ENCODE data around the gene SND1.
A peak's percentile ranks its signal among the peaks of the same experiment; 100 is the strongest.

The SND1 gene

DNA sequence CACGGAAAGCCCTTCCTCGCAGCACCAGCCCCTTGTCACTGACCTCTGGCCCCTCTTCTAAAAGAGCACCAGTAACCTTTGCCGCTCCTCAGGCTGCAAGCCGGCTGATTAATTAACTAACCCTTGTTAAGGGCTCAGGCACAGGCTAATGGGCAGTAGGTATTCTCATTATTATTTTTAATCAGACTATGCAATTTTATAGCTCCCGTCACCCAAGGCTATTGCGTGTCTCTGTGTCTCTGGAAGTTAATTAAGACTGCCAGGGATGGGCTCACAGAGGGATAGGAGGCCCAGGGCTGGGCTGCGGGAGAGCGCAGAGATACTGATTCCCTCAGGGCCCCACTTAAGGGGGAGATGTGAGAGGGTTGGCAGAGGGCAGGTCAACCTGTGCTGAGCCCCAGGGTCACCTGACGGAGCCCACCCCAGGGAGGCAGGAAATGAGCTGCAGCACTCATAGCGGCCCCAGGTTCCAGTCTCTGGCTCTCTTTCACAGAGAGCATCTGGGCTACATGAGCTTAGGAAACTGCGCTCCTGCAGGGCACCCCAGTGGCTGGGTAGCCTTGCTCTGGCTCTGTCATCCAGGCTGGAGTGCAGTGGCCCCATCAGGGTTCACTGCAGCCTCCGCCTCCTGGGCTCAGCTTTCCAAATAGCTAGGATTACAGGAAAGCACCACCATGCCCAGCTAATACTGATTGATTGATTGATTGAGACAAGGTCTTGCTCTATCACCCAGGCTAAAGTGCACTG lies 471.5 kb downstream of the SND1 start:
- DNase-seq (ENCODE audit: low read depth in 2 of 2, low spot score in 1 of 2), result no peak

DNA sequence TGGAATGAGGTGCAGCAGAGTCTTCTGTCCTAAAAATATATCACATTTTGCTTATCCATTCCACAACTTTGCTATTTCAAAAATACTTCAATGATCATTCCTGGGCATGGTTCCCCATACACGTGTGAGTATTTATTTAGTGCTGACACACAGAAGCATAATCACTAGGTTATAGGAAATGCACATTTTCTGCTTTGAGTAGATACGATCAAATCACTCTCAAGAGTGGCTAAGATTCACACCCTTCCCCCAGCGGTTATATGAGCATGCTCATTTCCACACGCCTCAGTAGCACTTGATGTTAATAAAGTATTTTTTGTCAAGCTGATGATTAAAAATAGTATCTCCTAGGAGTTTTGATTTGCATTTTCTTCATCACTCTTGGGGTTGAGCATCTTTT lies 472.8 kb downstream of the SND1 start:
- DNase-seq (ENCODE audit: low read depth in 2 of 2, low spot score in 1 of 2), result no peak

DNA sequence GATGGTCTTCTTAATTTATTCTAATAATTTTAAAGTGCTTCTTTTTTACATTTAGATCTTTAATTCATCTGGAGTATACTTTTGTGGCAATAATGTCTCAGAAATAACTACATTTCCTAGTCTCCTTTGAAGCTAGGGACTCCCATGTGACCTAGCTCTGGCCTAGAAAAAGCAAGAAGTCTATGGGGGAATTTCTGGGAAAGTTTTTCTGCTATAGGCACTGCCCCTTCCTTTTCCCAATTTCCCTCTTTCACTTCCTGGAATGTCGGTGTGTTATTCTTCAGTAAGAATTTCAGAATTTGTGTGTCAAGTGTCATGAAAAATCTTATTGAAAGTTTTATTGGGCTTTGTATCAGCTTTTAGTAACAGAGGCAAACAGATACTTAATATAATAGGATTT lies 473.8 kb downstream of the SND1 start:
- no peak for DNase-seq (ENCODE audit: low read depth in 2 of 2, low spot score in 1 of 2)

DNA sequence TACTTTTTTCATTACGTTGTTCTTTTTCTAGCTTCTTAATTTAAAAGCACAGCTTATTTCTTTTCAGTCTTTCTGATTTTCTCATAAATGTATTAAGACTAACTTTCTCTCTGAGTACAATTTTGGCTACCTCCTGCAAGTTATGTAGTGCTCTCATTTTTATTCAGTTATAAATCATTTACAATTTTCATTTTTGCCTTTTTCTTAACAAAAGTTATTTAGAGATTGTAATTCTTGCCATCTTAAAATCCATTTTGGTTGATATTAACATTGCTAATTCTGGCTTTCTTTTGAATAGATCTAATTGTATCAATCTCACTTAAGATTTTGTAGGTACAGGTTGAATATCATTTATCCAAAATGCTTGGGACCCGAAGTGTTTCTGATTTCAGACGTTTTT lies 476.4 kb downstream of the SND1 start:
- DNase-seq (ENCODE audit: low read depth in 2 of 2, low spot score in 1 of 2), result no peak

DNA sequence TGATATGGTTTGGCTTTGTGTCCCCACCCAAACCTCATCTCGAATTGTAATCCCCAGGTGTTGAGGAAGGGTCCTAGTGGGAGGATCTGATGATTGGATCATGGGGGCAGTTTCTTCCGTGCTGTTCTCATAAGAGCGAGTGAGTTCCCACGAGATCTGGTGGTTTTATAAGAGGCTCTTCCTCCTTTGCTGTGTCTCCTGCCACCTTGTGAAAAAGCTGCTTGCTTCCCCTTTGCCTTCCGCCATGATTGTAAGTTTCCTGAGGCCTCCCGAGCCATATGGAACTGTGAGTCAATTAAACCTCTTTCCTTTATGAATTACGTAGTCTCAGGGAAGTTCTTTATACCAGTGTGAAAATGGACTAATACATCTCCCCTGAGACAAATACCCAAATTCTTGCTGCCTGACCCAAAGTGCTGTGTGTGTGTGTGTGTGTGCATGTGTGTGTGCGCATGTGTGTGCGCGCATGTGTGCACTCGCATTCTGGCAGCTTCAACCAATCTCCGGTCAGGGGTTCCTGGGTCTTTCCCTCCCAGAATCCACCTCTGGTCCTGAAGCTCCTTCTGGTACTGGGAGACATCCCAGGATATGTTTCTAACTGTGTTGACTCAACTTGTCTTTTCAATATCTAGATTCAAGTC lies 477.4 kb downstream of the SND1 start:
- no peak for DNase-seq (ENCODE audit: low read depth in 2 of 2, low spot score in 1 of 2)

DNA sequence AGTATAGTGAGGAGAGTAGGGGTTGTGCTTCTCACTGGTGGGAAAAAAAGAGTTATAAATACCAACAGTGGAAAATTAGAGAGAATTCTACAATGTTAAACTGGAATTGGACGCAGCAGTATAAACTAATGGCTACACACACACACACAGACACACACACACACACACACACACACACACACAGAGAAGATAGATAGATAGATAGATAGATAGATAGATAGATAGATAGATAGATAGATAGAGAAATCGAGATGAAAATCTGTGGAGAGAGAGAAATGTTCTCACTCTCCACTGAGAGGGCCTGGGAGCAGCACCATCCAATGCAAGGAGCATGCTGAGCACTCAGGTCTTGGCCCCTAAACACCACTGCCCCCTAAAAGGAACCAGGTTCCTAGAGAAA lies 479.1 kb downstream of the SND1 start:
- no peak for DNase-seq (ENCODE audit: low read depth in 2 of 2, low spot score in 1 of 2)

DNA sequence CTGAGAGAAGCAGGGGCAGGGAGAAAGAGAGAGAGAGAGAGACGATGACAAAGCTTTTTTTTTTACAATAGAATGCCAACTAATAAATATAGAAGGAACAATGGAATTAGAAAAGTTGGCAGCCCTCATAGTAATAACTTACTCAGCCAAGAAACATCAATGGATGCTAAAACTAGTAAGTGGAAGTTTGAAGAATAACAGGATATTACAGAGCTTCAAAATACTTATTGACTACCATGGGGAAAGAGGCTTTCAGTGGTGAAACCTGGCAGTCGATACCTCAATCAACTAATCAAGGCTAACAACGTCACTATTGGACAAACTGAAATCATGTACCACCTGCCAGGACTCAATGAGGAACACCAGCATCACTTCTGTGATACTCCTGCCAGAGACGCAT lies 479.7 kb downstream of the SND1 start:
- no peak for DNase-seq (ENCODE audit: low read depth in 2 of 2, low spot score in 1 of 2)

DNA sequence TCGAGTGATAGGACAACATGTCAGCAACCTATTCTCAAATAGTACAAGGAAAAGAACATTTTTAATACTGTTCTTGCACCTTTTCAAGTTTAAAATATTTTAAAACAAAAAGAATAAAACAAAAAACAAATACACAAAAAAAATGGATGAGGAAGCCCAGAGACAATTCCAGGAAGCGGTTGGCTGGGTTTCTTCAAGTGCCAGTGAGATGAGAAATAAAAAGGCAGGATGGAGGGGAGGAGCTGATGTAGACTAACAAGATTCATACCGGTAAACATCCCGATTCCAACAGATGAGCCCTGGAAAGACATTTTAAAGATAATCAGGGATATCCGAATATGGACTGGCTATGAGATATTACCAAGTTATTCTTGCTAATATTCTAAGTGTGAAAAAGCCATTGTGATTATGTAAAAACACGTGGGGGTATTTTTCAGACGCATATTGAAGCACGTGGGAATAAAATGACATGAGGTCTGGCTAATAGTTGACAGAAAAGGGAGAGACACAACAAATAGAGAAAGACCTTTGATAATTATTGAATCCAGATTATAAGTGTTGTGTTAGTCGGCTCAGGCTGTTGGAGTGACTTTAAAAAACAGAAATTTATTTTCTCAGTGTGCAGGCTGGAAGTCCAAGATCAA lies 480.6 kb downstream of the SND1 start:
- no peak for DNase-seq (ENCODE audit: low read depth in 2 of 2, low spot score in 1 of 2)

DNA sequence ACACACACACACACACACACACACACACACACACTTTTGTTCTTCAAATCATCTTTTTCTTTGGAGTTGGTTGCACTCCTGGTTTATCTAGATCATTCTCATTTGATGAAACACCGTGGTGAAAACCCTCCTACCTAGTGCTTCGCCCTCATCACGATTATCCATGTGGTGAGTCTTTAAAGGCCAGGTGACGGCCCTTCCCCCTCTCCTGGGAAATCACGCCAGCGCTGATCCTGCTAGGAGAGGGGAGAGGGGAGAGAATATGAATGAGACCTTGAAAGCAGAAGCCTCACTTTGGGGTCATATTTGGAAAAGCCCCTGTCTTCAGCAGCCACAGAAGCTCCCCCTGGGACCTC lies 483.1 kb downstream of the SND1 start:
- DNase-seq (ENCODE audit: low read depth in 2 of 2, low spot score in 1 of 2), result no peak

DNA sequence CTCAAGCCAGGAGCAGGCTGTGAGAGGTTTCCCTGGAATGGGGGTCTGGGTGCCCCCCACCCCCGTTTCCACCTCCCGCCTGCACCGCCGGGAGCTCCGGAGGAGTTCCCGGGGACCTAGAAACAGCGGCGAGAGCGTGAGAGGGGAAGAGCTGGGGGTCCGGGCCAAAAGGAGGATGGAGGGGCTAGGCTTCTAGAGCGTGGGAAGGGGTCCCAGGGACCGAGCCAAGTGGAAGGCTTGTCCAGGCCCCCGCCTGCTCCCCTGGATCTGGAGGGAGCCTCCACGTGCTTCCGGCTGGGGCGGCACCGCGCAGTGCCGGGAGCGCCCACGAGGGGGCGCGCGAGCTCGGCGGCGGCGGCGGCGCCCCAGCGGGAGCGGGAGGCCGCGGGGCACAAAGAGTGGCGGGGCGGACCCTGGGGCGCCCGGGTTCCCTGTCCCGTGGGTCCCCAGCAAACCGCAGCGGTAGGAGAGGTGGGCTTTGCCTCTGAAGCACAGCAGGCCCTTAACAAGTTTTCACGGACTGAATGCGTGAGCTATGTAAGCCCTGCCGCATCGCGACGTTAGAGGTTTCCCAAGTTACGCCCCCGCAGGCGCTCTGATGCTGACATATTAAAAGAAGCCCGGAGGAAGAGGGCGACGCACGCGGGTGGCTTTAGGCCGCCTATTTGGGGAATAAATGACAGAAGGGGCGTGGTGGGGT lies 483.7 kb downstream of the SND1 start:
- DNase-seq (ENCODE audit: low read depth in 2 of 2, low spot score in 1 of 2), result peak; percentile 32 to 43

DNA sequence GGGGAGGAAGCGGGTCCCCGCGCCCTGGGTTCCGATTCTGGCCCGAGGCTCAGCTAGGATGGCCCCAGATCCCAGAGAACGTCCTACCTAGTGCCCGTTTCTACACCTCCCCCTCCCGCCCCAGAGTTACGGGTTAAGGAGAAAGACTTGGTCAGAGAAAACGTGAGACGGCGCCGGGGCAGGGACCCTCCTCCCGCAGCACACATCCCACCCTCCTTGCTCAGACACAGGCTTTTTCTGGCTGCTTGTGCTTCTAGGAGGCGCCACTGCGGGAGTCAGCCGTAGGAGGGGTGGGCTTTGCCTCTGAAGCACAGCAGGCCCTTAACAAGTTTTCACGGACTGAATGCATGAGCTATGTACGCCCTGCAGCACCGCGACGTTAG lies 484.2 kb downstream of the SND1 start:
- no peak for DNase-seq (ENCODE audit: low read depth in 2 of 2, low spot score in 1 of 2)

DNA sequence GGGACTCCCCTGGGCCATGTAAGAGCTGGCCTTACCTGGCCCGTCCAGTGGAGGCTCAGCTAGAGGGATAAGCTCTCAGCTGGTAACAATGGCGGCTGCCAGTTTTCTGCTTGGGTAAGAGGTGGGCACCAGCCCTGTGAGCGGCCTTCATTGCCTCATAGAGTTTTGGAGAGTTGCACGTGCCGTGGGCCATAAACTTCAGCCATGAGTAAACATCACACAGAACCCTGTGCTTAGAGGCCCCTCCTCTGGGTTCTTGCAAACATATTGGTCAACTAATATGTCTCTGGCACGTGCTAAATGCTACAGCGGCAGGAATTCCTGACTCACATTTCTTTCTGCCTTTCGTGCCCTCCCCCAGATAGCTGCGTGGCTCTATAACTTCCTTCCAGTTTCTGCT lies 485.2 kb downstream of the SND1 start:
- no peak for DNase-seq (ENCODE audit: low read depth in 2 of 2, low spot score in 1 of 2)

DNA sequence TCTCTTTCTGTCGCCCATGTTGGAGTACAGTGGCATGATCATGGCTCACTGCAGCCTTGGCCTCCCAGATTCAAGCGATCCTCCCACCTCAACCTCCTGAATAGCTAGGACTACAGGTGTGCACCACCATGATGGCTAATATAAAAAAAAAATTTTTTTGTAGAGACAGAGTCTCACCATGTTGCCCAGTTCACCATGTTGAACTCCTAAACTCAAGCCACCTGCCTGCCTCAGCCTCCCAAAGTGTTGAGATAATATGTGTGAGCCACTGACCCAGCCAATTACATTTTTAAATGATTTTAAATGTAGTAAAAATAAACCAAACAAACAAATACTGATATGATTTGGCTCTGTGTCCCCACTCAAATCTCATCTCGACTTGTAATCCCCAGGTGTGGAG lies 487.4 kb downstream of the SND1 start:
- DNase-seq (ENCODE audit: low read depth in 2 of 2, low spot score in 1 of 2), result no peak

DNA sequence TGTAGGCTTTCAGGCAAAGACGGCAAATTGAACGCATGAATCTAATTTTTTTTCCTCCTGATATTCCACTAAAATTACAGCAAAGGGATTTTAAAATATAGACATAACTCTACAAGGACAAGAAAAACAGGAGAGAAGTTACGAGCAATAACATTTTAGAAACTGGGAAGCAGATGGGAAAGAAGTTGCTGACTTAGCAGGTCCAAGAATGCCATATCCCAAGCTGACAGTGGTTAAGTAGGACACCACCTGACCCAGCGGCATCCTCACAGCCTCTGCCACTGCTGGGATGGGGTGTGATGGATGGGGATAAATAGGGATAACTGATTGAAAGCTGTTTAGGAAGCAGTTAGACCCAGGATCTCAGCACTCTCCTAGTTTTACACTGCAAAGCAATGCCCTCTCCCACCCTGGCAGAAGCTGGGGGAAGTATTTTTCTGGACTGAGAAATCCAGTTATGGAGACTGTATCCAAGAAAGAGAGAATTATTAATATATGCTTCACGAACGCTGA lies 489.7 kb downstream of the SND1 start:
- DNase-seq (ENCODE audit: low read depth in 2 of 2, low spot score in 1 of 2), result no peak

Measured in stimulated activated CD8-positive, alpha-beta memory T cell treated with anti-CD3 and anti-CD28 coated beads, Interleukin-4, amount 100 ng/mL, for 4 hours (primary cell).